SK-N-SH (cell line): ENCODE measurements around the gene UBL4B. TPM values are rescaled to one million over a fixed set of nuclear protein-coding genes. Genes with fewer than 3 reads are reported as not detected.

ENCODE experiments used
- CTCF ChIA-PET: fragments of 300-600, 350-600 bp; formaldehyde crosslinking; extraction: SDS; loops from one replicate; lab custom pipeline; 2021; lab: Yijun Ruan, JAX
- POLR2A ChIA-PET: fragments of 350-600 bp; sonication (Branson Sonifier 250); formaldehyde crosslinking; extraction: SDS; loops from one replicate; lab custom pipeline; 2020; ENCODE audit warnings: antibody characterized with exemption, inconsistent platforms; lab: Yijun Ruan, JAX
- DNase-seq: peaks from one replicate; pipeline ENCODE4 v3.0.0; 2012
- H2AFZ ChIP-seq: fragments of 200-600 bp; sonication (generic); 2 replicates; pipeline ENCODE4 v1.8.1; 2016; ENCODE audit warnings: antibody characterized with exemption, mild to moderate bottlenecking, low read depth
- H3F3A ChIP-seq: fragments of 200-600 bp; sonication (generic); replicated peaks from 2 replicates; pipeline ENCODE3; 2016; ENCODE audit warnings: antibody characterized with exemption, mild to moderate bottlenecking; ENCODE audit not compliant: insufficient read depth
- H3K27ac ChIP-seq, 2 experiments: fragments of 200-500 bp in 1 of 2; fragments of 200-600 bp in 1 of 2; sonication (Bioruptor generic) in 1 of 2; sonication (generic), shearing (Covaris generic) in 1 of 2; 2 replicates each; pipeline versions ENCODE4 v1.5.1 to v1.6.1; 2014 to 2016; ENCODE audit warnings: low read depth in 2 of 2, inconsistent platforms in 1 of 2, low read length in 1 of 2, mild to moderate bottlenecking in 1 of 2, mixed read lengths in 1 of 2
- H3K27me3 ChIP-seq: fragments of 200-600 bp; sonication (generic), shearing (Covaris generic); 2 replicates; pipeline ENCODE4 v1.6.1; 2016; ENCODE audit warnings: mixed run types; ENCODE audit not compliant: insufficient read depth
- H3K36me3 ChIP-seq, 2 experiments: fragments of 200-500 bp in 1 of 2; fragments of 200-600 bp in 1 of 2; sonication (Bioruptor generic) in 1 of 2; sonication (generic) in 1 of 2; replicated peaks in 1 of 2; 2 replicates each; pipeline versions ENCODE3 to v1.5.1; 2014 to 2016; ENCODE audit warnings: low read length in 1 of 2, mild to moderate bottlenecking in 1 of 2; ENCODE audit not compliant: insufficient read depth in 2 of 2, control insufficient read depth in 1 of 2
- H3K4me1 ChIP-seq, 2 experiments: fragments of 200-500 bp in 1 of 2; fragments of 200-600 bp in 1 of 2; sonication (Bioruptor generic) in 1 of 2; sonication (generic), shearing (Covaris generic) in 1 of 2; 2 replicates each; pipeline versions ENCODE4 v1.5.1 to v1.6.1; 2014 to 2016; ENCODE audit warnings: low read depth in 1 of 2, low read length in 1 of 2, mixed run types in 1 of 2; ENCODE audit not compliant: insufficient read depth in 2 of 2, control insufficient read depth in 1 of 2
- H3K4me2 ChIP-seq: fragments of 200-600 bp; sonication (generic), shearing (Covaris generic); 2 replicates; pipeline ENCODE4 v1.6.1; 2017; ENCODE audit warnings: mixed run types
- H3K4me3 ChIP-seq, 2 experiments: fragments of 200-500 bp in 1 of 2; fragments of 200-600 bp in 1 of 2; sonication (Bioruptor generic) in 1 of 2; sonication (generic), shearing (Covaris generic) in 1 of 2; 2 replicates each; pipeline versions ENCODE4 v1.5.1 to v1.8.1; 2014 to 2016; ENCODE audit warnings: low read depth in 2 of 2, inconsistent platforms in 1 of 2, low read length in 1 of 2, mild to moderate bottlenecking in 1 of 2, mixed read lengths in 1 of 2, moderate library complexity in 1 of 2
- H3K79me2 ChIP-seq: fragments of 200-600 bp; sonication (generic); 2 replicates; pipeline ENCODE4 v1.8.1; 2017; ENCODE audit warnings: mild to moderate bottlenecking; ENCODE audit not compliant: insufficient read depth
- H3K9ac ChIP-seq: fragments of 200-600 bp; sonication (generic); 2 replicates; pipeline ENCODE4 v1.6.1; 2017; ENCODE audit warnings: mixed run types
- H3K9me2 ChIP-seq: fragments of 200-600 bp; sonication (generic); 2 replicates; pipeline ENCODE4 v1.6.1; 2017; ENCODE audit warnings: mixed run types
- H3K9me3 ChIP-seq: fragments of 200-600 bp; sonication (generic); 2 replicates; pipeline ENCODE4 v1.6.1; 2017; ENCODE audit warnings: mixed run types, mild to moderate bottlenecking, moderate library complexity
- H4K20me1 ChIP-seq: fragments of 200-600 bp; sonication (generic); 2 replicates; pipeline ENCODE4 v1.6.1; 2017; ENCODE audit warnings: mild to moderate bottlenecking, mixed run types; ENCODE audit not compliant: insufficient read depth
- CTCF ChIP-seq: fragments of 200-600 bp; sonication (generic); IDR thresholded peaks from 2 replicates; pipeline ENCODE4 v1.6.1; 2017; ENCODE audit warnings: antibody characterized with exemption, mild to moderate bottlenecking, moderate library complexity
- ELF1 ChIP-seq: IDR thresholded peaks from 2 replicates; pipeline ENCODE4 v1.4.0; 2012
- EP300 ChIP-seq, 2 experiments: IDR thresholded peaks; 2 replicates each; pipeline versions ENCODE4 v1.4.0 to v1.6.1; 2012; ENCODE audit warnings: borderline replicate concordance in 1 of 2, low read depth in 1 of 2, low read length in 1 of 2
- EZH2phosphoT487 ChIP-seq: fragments of 200-600 bp; sonication (generic); IDR thresholded peaks from 2 replicates; pipeline ENCODE4 v1.6.1; 2017; ENCODE audit warnings: low read depth, mixed run types, mild to moderate bottlenecking, antibody characterized with exemption, moderate library complexity, borderline replicate concordance
- GATA2 ChIP-seq: sonication (generic); formaldehyde crosslinking; IDR thresholded peaks from 2 replicates; pipeline ENCODE4 v1.5.0; 2020; ENCODE audit warnings: mild to moderate bottlenecking, missing genetic modification reagents
- MAX ChIP-seq: IDR thresholded peaks from 2 replicates; pipeline ENCODE4 v1.4.0; 2012; ENCODE audit warnings: low read depth
- MEF2A ChIP-seq: IDR thresholded peaks from 2 replicates; pipeline ENCODE4 v1.4.0; 2012; ENCODE audit warnings: low read depth, borderline replicate concordance
- POLR2AphosphoS5 ChIP-seq: IDR thresholded peaks from 2 replicates; pipeline ENCODE4 v1.6.1; 2012; ENCODE audit warnings: low read depth, low read length
- RFX5 ChIP-seq: IDR thresholded peaks from 2 replicates; pipeline ENCODE4 v1.6.1; 2012; ENCODE audit warnings: mild to moderate bottlenecking, improper control_type of control experiment, low read length
- SIN3A ChIP-seq: IDR thresholded peaks from 2 replicates; pipeline ENCODE4 v1.6.1; 2012; ENCODE audit warnings: low read depth, mild to moderate bottlenecking, low read length, moderate library complexity, borderline replicate concordance
- SMC3 ChIP-seq: IDR thresholded peaks from 2 replicates; pipeline ENCODE4 v1.6.1; 2012; ENCODE audit warnings: low read depth, low read length, improper control_type of control experiment
- TCF12 ChIP-seq: IDR thresholded peaks from 2 replicates; pipeline ENCODE4 v1.4.0; 2012
- TEAD4 ChIP-seq: IDR thresholded peaks from 2 replicates; pipeline ENCODE4 v1.4.0; 2012; ENCODE audit warnings: mild to moderate bottlenecking, borderline replicate concordance; ENCODE audit not compliant: insufficient read depth
- ZBTB33 ChIP-seq: IDR thresholded peaks from 2 replicates; pipeline ENCODE4 v1.4.0; 2012; ENCODE audit warnings: low read depth, borderline replicate concordance
- WGBS: methylation state at CpG from one replicate; pipeline ENCODE4 v1.1.6; 2017; ENCODE audit warnings: low lambda C conversion rate; 5-methylcytosine and 5-hydroxymethylcytosine counted together
- polyA plus RNA-seq, 3 experiments: library from polyadenylated mRNA; depleted of rRNA; stranded (reverse); fragments of >200 nt; gene quantifications; 2 replicates each; pipeline ENCODE4 v1.2.3, GENCODE V29; 2012
- TF ChIP-seq, protein P1 (sequence below): fragments of 150-350 bp; IDR thresholded peaks from 2 replicates; pipeline ENCODE4 v1.6.1; 2017; ENCODE audit warnings: antibody characterized with exemption, low read length, low read depth, borderline replicate concordance
- TF ChIP-seq, protein P2 (sequence below): IDR thresholded peaks from 2 replicates; pipeline ENCODE4 v1.6.1; 2012; ENCODE audit warnings: mild to moderate bottlenecking, low read depth, low read length, moderate library complexity

UBL4B gene
- polyA plus RNA-seq, 1 of the 3 experiments (the other 2 are of a cell fraction), result not detected

- TF ChIP-seq MAX (no peak), TEAD4 (no peak), CTCF (no peak), POLR2AphosphoS5 (no peak), ELF1 (no peak), TCF12 (no peak), ZBTB33 (no peak), GATA2 (CRISPR knock-in tag) (no peak), EZH2phosphoT487 (no peak)
- TF ChIP-seq, protein P1, sequence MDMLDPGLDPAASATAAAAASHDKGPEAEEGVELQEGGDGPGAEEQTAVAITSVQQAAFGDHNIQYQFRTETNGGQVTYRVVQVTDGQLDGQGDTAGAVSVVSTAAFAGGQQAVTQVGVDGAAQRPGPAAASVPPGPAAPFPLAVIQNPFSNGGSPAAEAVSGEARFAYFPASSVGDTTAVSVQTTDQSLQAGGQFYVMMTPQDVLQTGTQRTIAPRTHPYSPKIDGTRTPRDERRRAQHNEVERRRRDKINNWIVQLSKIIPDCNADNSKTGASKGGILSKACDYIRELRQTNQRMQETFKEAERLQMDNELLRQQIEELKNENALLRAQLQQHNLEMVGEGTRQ, result no peak
- TF ChIP-seq, all 33 proteins: peak for 0
Measured at GRCh38 chr1:110083061-110083865, 29.0 kb upstream of the UBL4B start (continued).

DNA sequence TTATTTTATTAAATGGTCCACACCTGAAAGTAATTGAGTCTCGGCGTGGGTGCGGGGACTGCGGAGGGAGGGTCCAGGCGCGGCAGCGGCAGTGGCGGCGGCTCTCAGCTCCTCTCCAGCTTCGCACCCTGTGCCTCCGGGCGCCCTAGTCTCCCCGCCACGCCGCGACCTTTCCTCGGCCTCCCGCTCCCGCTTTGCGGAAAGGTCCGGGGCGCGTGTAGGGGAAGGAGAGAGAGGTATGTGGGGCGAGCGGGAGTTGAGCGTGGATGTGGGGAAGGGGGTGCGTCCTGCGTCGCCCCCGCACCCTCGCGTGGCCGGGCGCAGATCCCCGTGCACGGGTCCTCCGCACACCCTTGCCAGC lies 28.4 kb upstream of the UBL4B start:
- no peak overlapping the region for H3K27ac ChIP-seq
- H3K4me1 ChIP-seq, result peaks cover 0 to 32% of the 10 kb centered on the region in 2 experiments; a peak in 1 of 4 replicates
- no peak overlapping the region for H3K9ac ChIP-seq
- POLR2A ChIA-PET, result no interaction called here
- no peak for DNase-seq
- H4K20me1 ChIP-seq, result no peaks in the 10 kb centered on the region
- H3K9me2 ChIP-seq, result no peaks in the 10 kb centered on the region
- H3F3A ChIP-seq, result no peaks in the 10 kb centered on the region
- H3K4me2 ChIP-seq, result no peak overlapping the region
- H3K27me3 ChIP-seq, result no peaks in the 10 kb centered on the region
- no peak overlapping the region for H2AFZ ChIP-seq
- H3K36me3 ChIP-seq, result no peaks in the 10 kb centered on the region
- H3K9me3 ChIP-seq, result no peaks in the 10 kb centered on the region
- 84% methylated on average over 36 of the region's 37 CpGs for WGBS
- CTCF ChIA-PET, result interaction anchor here (1.3 to 51.7 kb wide), 2 partner anchors 23 to 35 kb away, joined by 6 to 1768 read pairs; partner anchors contain the start of gene STRIP1
- no peaks in the 10 kb centered on the region for H3K79me2 ChIP-seq
- H3K4me3 ChIP-seq, result no peak overlapping the region
- TF ChIP-seq EP300 (IDR thresholded peaks at IDR 0.05; ENCODE audit: borderline replicate concordance in 1 of 2, low read depth in 1 of 2, low read length in 1 of 2) (no peak), MEF2A (no peak), SMC3 (no peak), CTCF (no peak), RFX5 (no peak), MAX (no peak), POLR2AphosphoS5 (no peak), SIN3A (no peak)
- TF ChIP-seq, protein P1, result no peak
- TF ChIP-seq, protein P2, sequence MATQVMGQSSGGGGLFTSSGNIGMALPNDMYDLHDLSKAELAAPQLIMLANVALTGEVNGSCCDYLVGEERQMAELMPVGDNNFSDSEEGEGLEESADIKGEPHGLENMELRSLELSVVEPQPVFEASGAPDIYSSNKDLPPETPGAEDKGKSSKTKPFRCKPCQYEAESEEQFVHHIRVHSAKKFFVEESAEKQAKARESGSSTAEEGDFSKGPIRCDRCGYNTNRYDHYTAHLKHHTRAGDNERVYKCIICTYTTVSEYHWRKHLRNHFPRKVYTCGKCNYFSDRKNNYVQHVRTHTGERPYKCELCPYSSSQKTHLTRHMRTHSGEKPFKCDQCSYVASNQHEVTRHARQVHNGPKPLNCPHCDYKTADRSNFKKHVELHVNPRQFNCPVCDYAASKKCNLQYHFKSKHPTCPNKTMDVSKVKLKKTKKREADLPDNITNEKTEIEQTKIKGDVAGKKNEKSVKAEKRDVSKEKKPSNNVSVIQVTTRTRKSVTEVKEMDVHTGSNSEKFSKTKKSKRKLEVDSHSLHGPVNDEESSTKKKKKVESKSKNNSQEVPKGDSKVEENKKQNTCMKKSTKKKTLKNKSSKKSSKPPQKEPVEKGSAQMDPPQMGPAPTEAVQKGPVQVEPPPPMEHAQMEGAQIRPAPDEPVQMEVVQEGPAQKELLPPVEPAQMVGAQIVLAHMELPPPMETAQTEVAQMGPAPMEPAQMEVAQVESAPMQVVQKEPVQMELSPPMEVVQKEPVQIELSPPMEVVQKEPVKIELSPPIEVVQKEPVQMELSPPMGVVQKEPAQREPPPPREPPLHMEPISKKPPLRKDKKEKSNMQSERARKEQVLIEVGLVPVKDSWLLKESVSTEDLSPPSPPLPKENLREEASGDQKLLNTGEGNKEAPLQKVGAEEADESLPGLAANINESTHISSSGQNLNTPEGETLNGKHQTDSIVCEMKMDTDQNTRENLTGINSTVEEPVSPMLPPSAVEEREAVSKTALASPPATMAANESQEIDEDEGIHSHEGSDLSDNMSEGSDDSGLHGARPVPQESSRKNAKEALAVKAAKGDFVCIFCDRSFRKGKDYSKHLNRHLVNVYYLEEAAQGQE, result no peak
